NCI-H1436 (cell line): ENCODE measurements around the gene OSCP1.

Source experiments
- DNase-seq: peaks from one replicate; lab custom pipeline; 2025; lab: John Stamatoyannopoulos, UW

Gene OSCP1

GRCh38 chr1:36401602-36402503 lies 48.4 kb downstream of the OSCP1 start:
- no peak for DNase-seq

GRCh38 chr1:36400825-36401601 lies 49.2 kb downstream of the OSCP1 start:
- DNase-seq = no peak

- no peak for DNase-seq
These were observed 49.8 kb downstream of the OSCP1 start for GRCh38 chr1:36400514-36400824.

- DNase-seq = no peak
These were observed 51.8 kb downstream of the OSCP1 start for GRCh38 chr1:36398370-36398977.

- peak; percentile 86 for DNase-seq
These were observed 52.6 kb downstream of the OSCP1 start, which contains the start of gene LSM10 for GRCh38 chr1:36397378-36398230. TSS of gene LSM10 (minus strand) at chr1:36397908. CDS start at chr1:36394129, 3,779 bp downstream.

GRCh38 chr1:36397083-36397377 lies 53.2 kb downstream of the OSCP1 start:
- no peak for DNase-seq

GRCh38 chr1:36396359-36396758 lies 53.9 kb downstream of the OSCP1 start:
- no peak for DNase-seq

GRCh38 chr1:36393686-36394085 lies 56.6 kb downstream of the OSCP1 start:
- no peak for DNase-seq

- no peak for DNase-seq
These were observed 57.4 kb downstream of the OSCP1 start for GRCh38 chr1:36392836-36393235.

- no peak for DNase-seq
These were observed 59.0 kb downstream of the OSCP1 start for GRCh38 chr1:36391271-36391670.

GRCh38 chr1:36390411-36390810 lies 59.8 kb downstream of the OSCP1 start:
- no peak for DNase-seq

- no peak for DNase-seq
These were observed 60.3 kb downstream of the OSCP1 start for GRCh38 chr1:36389999-36390398.

GRCh38 chr1:36389261-36389660 lies 61.0 kb downstream of the OSCP1 start:
- no peak for DNase-seq

GRCh38 chr1:36387141-36387949 lies 62.9 kb downstream of the OSCP1 start:
- no peak for DNase-seq

GRCh38 chr1:36386265-36387140 lies 63.7 kb downstream of the OSCP1 start:
- DNase-seq = peak; percentile 84

- DNase-seq = peak; percentile 98
These were observed 64.6 kb downstream of the OSCP1 start, which contains the start of gene STK40 for GRCh38 chr1:36385410-36386264. TSS of gene STK40 (minus strand) at chr1:36385924. CDS start at chr1:36361332, 24,592 bp downstream.

GRCh38 chr1:36384542-36385409 lies 65.5 kb downstream of the OSCP1 start:
- peak; percentile 40 for DNase-seq

- DNase-seq = no peak
These were observed 67.0 kb downstream of the OSCP1 start for GRCh38 chr1:36383240-36383639.
